IMR-90 (cell line): Measurements from ENCODE around the gene VPS52.
"Not testable (repeated sequence)": the region's sequence is repeated elsewhere in the genome, so short reads cannot be mapped to it uniquely, and the experiment has no call there.

Experiments
- CEBPB ChIP-seq: IDR thresholded peaks from 2 replicates; pipeline ENCODE4 v1.6.1; 2012; ENCODE audit warnings: low read depth, low read length, improper control_type of control experiment
- CHD1 ChIP-seq: IDR thresholded peaks from 2 replicates; pipeline ENCODE4 v1.6.1; 2012; ENCODE audit warnings: low read depth, low read length, improper control_type of control experiment
- CTCF ChIP-seq: conservative IDR thresholded peaks from 2 replicates; pipeline ENCODE4 v1.5.1; 2012; ENCODE audit warnings: mild to moderate bottlenecking, low read depth, low read length, improper control_type of control experiment
- FOS ChIP-seq: fragments of 150-350 bp; IDR thresholded peaks from 2 replicates; pipeline ENCODE4 v1.6.1; 2016; ENCODE audit warnings: low read depth, low read length
- MAFK ChIP-seq: IDR thresholded peaks from 2 replicates; pipeline ENCODE4 v1.6.1; 2012; ENCODE audit warnings: low read depth, low read length, improper control_type of control experiment
- MXI1 ChIP-seq: IDR thresholded peaks from 2 replicates; pipeline ENCODE4 v1.6.1; 2012; ENCODE audit warnings: low read depth, mild to moderate bottlenecking, low read length, moderate library complexity, borderline replicate concordance
- NFE2L2 ChIP-seq: fragments of 150-350 bp; IDR thresholded peaks from 2 replicates; pipeline ENCODE4 v1.6.1; 2016; ENCODE audit warnings: low read depth, mild to moderate bottlenecking, low read length
- POLR2A ChIP-seq: IDR thresholded peaks from 2 replicates; pipeline ENCODE4 v1.6.1; 2012; ENCODE audit warnings: mild to moderate bottlenecking, low read depth, low read length
- RAD21 ChIP-seq: IDR thresholded peaks from 2 replicates; pipeline ENCODE4 v1.6.1; 2012; ENCODE audit warnings: low read length, improper control_type of control experiment
- RCOR1 ChIP-seq: IDR thresholded peaks from 2 replicates; pipeline ENCODE4 v1.6.1; 2012; ENCODE audit warnings: mild to moderate bottlenecking, low read length, improper control_type of control experiment; ENCODE audit not compliant: insufficient replicate concordance
- RFX5 ChIP-seq: IDR thresholded peaks from 2 replicates; pipeline ENCODE4 v1.8.0; 2012; ENCODE audit warnings: low read depth, mild to moderate bottlenecking, low read length, moderate library complexity
- SMC3 ChIP-seq: fragments of 150-350 bp; IDR thresholded peaks from 2 replicates; pipeline ENCODE4 v1.6.1; 2016; ENCODE audit warnings: low read depth, mild to moderate bottlenecking, antibody characterized with exemption, low read length, moderate library complexity
- USF2 ChIP-seq: fragments of 150-350 bp; IDR thresholded peaks from 2 replicates; pipeline ENCODE4 v1.6.1; 2017; ENCODE audit warnings: mild to moderate bottlenecking, antibody characterized with exemption, low read length, low read depth

- TF ChIP-seq CEBPB, RCOR1, MXI1, CTCF, RFX5, USF2, POLR2A, NFE2L2, RAD21, MAFK, SMC3, FOS, CHD1: not testable (repeated sequence)
Observed at GRCh38 chr6:33262490-33262889, 9.2 kb downstream of the VPS52 start.
